Measurements from ENCODE around the gene MTRFR.
"Not testable (repeated sequence)": the region's sequence is repeated elsewhere in the genome, so short reads cannot be mapped to it uniquely, and the experiment has no call there.

Gene MTRFR

DNA sequence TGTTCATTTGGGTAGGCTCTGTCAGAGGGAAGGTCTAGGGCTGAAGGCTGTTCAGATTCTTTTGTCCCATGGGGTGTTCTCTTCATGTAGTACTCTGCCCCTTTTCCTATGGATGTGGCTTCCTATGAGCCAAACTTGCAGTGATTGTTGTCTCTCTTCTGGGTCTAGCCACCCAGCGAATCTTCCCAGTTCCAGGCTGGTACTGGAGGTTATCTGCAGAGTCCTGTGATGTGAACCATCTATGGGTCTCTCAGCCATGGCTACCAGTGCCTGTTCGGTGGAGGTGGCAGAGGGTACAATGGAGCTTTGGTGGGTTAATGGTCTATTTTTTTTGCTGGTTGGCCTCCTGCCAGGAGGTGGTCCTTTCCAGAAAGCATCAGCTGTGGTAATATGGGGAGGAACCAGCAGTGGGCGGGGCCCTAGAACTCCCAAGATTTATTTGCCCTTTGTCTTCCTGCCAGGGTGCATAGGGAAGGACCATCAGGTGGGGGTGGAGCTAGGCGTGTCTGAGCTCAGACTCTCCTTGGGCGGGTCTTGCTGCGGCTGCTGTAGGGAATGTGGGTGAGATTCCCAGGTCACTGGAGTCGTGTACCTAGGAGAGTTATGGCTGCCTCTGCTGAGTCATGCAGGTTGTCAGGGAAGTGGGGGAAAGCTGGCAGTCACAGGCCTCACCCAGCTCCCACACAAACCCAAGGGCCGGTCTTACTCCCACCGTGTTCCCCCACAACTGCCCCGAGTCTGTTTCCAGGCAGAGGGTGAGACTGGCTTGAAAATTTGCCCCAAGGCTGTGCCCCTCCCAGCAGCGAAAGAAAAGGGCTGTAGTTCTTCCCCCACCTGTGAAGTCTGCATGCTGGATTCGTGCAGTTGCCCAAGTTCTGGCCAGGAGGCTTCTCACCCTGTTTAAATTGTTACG, 17.5 kb downstream of the MTRFR start:
- DNase-seq (ENCODE audit: low read depth), result peak; percentile 94
- no peak overlapping the region for H3K4me3 ChIP-seq (ENCODE audit: low read length)
- TF ChIP-seq, protein P1, sequence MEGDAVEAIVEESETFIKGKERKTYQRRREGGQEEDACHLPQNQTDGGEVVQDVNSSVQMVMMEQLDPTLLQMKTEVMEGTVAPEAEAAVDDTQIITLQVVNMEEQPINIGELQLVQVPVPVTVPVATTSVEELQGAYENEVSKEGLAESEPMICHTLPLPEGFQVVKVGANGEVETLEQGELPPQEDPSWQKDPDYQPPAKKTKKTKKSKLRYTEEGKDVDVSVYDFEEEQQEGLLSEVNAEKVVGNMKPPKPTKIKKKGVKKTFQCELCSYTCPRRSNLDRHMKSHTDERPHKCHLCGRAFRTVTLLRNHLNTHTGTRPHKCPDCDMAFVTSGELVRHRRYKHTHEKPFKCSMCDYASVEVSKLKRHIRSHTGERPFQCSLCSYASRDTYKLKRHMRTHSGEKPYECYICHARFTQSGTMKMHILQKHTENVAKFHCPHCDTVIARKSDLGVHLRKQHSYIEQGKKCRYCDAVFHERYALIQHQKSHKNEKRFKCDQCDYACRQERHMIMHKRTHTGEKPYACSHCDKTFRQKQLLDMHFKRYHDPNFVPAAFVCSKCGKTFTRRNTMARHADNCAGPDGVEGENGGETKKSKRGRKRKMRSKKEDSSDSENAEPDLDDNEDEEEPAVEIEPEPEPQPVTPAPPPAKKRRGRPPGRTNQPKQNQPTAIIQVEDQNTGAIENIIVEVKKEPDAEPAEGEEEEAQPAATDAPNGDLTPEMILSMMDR (IDR thresholded peaks at IDR 0.05; ENCODE audit: insufficient read depth, low read depth, low read length, missing control alignments), result no peak

DNA sequence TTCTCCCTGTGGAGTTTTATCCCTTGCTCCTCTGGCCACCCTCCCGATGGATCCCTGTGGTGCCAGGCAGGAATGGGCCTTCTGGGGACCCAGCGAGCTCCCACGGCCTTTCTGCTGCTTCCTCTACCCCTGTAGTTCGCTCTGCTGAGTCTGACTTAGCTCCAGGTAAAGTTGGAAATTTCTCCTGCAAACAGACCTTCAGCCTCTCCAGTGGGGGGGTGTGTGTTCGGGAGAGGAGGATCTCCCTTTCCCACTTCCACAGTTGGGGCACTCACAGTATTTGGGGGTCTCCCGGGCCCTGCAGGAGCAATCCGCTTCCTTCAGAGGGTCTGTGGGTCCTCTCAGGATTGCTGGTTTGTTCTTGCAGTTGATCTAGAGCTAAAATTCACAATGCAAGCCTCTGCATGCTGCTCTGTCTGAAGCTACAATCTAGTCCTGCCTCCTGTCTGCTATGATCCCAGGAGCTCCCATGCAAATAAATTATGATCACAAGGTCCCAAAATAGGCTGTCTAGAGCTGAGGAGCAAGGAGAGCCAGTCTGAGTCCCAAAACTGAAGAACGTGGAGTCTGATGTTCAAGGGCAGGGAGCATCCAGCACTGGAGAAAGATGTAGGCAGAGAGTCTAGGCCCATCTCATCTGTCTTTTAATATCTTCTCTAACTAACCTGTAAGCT, 18.3 kb downstream of the MTRFR start:
- TF ChIP-seq, protein P1 (IDR thresholded peaks at IDR 0.05; ENCODE audit: insufficient read depth, low read depth, low read length, missing control alignments), result no peak
- H3K4me3 ChIP-seq (ENCODE audit: low read length), result no peak overlapping the region
- DNase-seq (ENCODE audit: low read depth), result no peak

DNA sequence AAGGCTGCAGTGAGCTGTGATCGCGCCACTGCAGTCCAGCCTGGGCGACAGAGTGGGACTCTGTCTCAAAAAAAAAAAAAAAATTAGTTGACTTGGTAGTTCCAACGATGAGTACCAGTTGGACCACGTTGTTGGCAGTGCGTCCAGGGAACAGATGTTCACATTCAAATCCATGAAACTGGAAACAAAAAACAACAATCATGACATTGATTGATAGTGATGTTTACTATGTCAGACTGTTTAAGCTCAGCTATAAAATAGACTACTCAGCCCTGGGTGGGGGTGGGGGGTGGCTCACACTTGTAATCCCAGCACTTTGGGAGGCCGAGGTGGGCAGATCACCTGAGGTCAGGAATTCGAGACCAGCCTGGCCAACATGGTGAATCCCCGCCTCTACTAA, 19.1 kb downstream of the MTRFR start:
- not testable (repeated sequence) for DNase-seq (ENCODE audit: low read depth); H3K4me3 ChIP-seq (ENCODE audit: low read length)

DNA sequence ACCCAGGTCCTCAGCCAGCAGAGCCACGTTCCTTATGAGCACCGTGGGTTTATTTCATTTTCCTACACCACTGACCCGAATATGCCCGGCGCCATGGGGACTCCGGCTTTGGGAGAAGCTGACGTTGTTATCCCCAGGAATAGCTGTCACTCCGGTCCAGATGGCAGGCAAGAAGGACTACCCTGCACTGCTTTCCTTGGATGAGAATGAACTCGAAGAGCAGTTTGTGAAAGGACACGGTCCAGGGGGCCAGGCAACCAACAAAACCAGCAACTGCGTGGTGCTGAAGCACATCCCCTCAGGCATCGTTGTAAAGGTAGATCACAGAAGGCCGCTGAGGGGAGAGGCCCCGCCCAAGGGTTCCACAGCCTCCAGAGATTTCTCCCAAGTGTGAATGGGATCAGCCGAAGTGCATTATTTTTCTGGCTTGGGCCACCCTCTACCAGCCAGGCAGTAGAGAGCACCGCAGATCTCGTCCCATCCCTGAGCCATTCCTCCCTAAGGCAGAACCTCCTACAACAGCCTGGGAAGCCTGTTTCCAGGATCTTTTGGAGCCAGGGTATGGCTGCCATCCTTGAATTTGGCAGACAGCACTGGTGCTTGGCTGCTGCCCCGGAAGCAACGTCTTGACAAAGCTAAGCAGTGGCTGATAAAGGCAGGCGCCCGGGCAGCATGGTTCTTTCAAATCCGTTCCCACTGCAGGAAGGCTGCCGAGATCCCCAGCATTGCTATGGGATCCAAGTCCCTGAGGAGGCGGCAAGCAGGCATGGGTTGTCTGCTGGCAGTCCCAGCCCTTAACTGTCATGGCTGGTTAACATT, 20.6 kb downstream of the MTRFR start:
- TF ChIP-seq, protein P1 (IDR thresholded peaks at IDR 0.05; ENCODE audit: insufficient read depth, low read depth, low read length, missing control alignments), result no peak
- H3K4me3 ChIP-seq (ENCODE audit: low read length), result no peak overlapping the region
- no peak for DNase-seq (ENCODE audit: low read depth)

DNA sequence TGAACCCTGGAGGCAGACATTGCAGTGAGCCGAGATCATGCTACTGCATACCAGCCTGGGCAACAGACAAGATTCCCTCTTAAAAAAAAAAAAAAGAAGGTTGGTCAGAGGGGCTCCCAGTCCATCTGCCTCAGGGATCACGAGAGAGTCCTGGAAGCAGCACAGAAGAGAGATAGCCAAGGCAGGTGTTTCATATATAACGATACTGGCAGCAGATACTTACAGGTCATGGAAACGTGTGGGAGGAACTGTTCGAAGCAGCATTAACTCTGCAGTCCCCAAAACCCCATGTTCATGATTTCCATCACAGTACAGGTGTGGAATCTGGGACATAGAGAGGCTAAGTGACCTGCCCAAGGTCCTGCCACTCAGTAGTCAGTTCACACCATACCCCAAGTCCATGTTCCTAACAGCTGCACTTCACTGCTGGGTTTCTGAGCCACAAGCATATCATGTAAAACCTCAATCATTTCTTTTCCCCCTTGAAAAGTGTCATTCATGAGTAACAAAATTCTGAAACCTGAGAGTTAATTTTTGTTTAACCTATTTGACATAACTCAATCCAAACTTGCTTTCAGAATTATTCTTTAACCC, 21.7 kb downstream of the MTRFR start:
- no peak for DNase-seq (ENCODE audit: low read depth)
- H3K4me3 ChIP-seq (ENCODE audit: low read length), result no peak overlapping the region
- TF ChIP-seq, protein P1 (IDR thresholded peaks at IDR 0.05; ENCODE audit: insufficient read depth, low read depth, low read length, missing control alignments), result no peak

DNA sequence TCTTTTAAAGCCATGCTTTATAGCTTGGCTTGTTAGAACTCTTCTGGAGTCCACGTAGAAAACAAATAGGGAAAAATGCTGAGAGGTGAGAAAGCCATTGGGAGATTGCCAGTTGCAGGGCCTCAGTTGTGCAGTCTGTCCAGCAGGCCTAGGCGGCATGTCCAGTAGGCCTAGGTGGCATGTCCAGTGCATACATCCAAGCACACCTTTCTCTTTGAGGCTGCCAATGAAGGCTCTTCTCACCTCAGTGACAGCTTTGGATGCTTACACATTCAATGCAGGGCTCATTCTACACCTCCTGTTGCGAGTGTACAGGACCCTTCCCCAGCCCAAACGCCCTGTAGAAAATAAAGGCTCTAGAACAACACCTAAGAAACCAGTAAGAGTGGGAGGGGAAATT, 25.4 kb downstream of the MTRFR start:
- no peak for DNase-seq (ENCODE audit: low read depth)
- TF ChIP-seq, protein P1 (IDR thresholded peaks at IDR 0.05; ENCODE audit: insufficient read depth, low read depth, low read length, missing control alignments), result no peak
- H3K4me3 ChIP-seq (ENCODE audit: low read length), result no peak overlapping the region
